ENCODE data around the gene CFAP299.

The CFAP299 gene

GRCh38 chr4:80507507-80507906, 172.0 kb downstream of the CFAP299 start:
- no peak overlapping the region for H2AFZ ChIP-seq (ENCODE audit: low read length)
- peak overlapping the region; percentile 71 for H3K27ac ChIP-seq (ENCODE audit: low read depth, low read length, poor library complexity, severe bottlenecking)
- no peaks in the 10 kb centered on the region for H3K79me2 ChIP-seq (ENCODE audit: insufficient read depth, low read length)
- H3F3A ChIP-seq (ENCODE audit: insufficient read depth, low read length), result no peaks in the 10 kb centered on the region
- H3K4me1 ChIP-seq (ENCODE audit: insufficient read depth, low read length, severe bottlenecking), result peaks cover 42% of the 10 kb centered on the region
- H4K20me1 ChIP-seq (ENCODE audit: insufficient read depth, low read length), result no peaks in the 10 kb centered on the region
- no peaks in the 10 kb centered on the region for H3K27me3 ChIP-seq (ENCODE audit: insufficient read depth, low read length)
- TF ChIP-seq CTCF (IDR thresholded peaks at IDR 0.05; ENCODE audit: low read length), result no peak
- no peak for TF ChIP-seq EZH2 (IDR thresholded peaks at IDR 0.05; ENCODE audit: borderline replicate concordance, low read length)
- H3K9ac ChIP-seq (ENCODE audit: low read length), result no peak overlapping the region
- peaks cover 6% of the 10 kb centered on the region; the same call in 1 of the 2 replicates for H3K36me3 ChIP-seq (ENCODE audit: insufficient read depth, low read length)
- no peaks in the 10 kb centered on the region for H3K9me2 ChIP-seq (ENCODE audit: low read depth, low read length)
- H3K4me3 ChIP-seq (ENCODE audit: low read depth, low read length, poor library complexity, severe bottlenecking), result no peak overlapping the region
- no peaks in the 10 kb centered on the region for H3K9me3 ChIP-seq (ENCODE audit: low read length)
- no peak overlapping the region for H3K4me2 ChIP-seq (ENCODE audit: low read length)

GRCh38 chr4:80515496-80515895, 180.0 kb downstream of the CFAP299 start:
- H3K4me2 ChIP-seq (ENCODE audit: low read length), result no peak overlapping the region
- peaks cover 16% of the 10 kb centered on the region for H3K4me1 ChIP-seq (ENCODE audit: insufficient read depth, low read length, severe bottlenecking)
- TF ChIP-seq EZH2 (IDR thresholded peaks at IDR 0.05; ENCODE audit: borderline replicate concordance, low read length) (no peak), CTCF (IDR thresholded peaks at IDR 0.05; ENCODE audit: low read length) (no peak)
- H3K27ac ChIP-seq (ENCODE audit: low read depth, low read length, poor library complexity, severe bottlenecking), result no peak overlapping the region
- no peaks in the 10 kb centered on the region for H3F3A ChIP-seq (ENCODE audit: insufficient read depth, low read length)
- no peaks in the 10 kb centered on the region for H3K9me2 ChIP-seq (ENCODE audit: low read depth, low read length)
- H2AFZ ChIP-seq (ENCODE audit: low read length), result no peak overlapping the region
- H3K9me3 ChIP-seq (ENCODE audit: low read length), result no peaks in the 10 kb centered on the region
- peaks cover 6% of the 10 kb centered on the region; the same call in 1 of the 2 replicates for H3K36me3 ChIP-seq (ENCODE audit: insufficient read depth, low read length)
- no peak overlapping the region for H3K9ac ChIP-seq (ENCODE audit: low read length)
- no peaks in the 10 kb centered on the region for H3K27me3 ChIP-seq (ENCODE audit: insufficient read depth, low read length)
- H3K4me3 ChIP-seq (ENCODE audit: low read depth, low read length, poor library complexity, severe bottlenecking), result no peak overlapping the region
- no peaks in the 10 kb centered on the region for H3K79me2 ChIP-seq (ENCODE audit: insufficient read depth, low read length)
- H4K20me1 ChIP-seq (ENCODE audit: insufficient read depth, low read length), result no peaks in the 10 kb centered on the region

- peaks cover 30% of the 10 kb centered on the region for H3K4me1 ChIP-seq (ENCODE audit: insufficient read depth, low read length, severe bottlenecking)
- no peaks in the 10 kb centered on the region for H3K9me2 ChIP-seq (ENCODE audit: low read depth, low read length)
- peaks cover 8% of the 10 kb centered on the region; the same call in 1 of the 2 replicates for H3K9me3 ChIP-seq (ENCODE audit: low read length)
- no peaks in the 10 kb centered on the region for H4K20me1 ChIP-seq (ENCODE audit: insufficient read depth, low read length)
- peaks cover 5% of the 10 kb centered on the region; the same call in 1 of the 2 replicates for H3K36me3 ChIP-seq (ENCODE audit: insufficient read depth, low read length)
- H3K27me3 ChIP-seq (ENCODE audit: insufficient read depth, low read length), result no peaks in the 10 kb centered on the region
- peak overlapping the region; percentile 11 for H3K27ac ChIP-seq (ENCODE audit: low read depth, low read length, poor library complexity, severe bottlenecking)
- no peak overlapping the region for H2AFZ ChIP-seq (ENCODE audit: low read length)
- H3F3A ChIP-seq (ENCODE audit: insufficient read depth, low read length), result no peaks in the 10 kb centered on the region
- no peaks in the 10 kb centered on the region for H3K79me2 ChIP-seq (ENCODE audit: insufficient read depth, low read length)
- H3K9ac ChIP-seq (ENCODE audit: low read length), result no peak overlapping the region
- no peak overlapping the region for H3K4me3 ChIP-seq (ENCODE audit: low read depth, low read length, poor library complexity, severe bottlenecking)
- TF ChIP-seq CTCF (IDR thresholded peaks at IDR 0.05; ENCODE audit: low read length) (no peak), EZH2 (IDR thresholded peaks at IDR 0.05; ENCODE audit: borderline replicate concordance, low read length) (no peak)
- H3K4me2 ChIP-seq (ENCODE audit: low read length), result no peak overlapping the region
These were observed 185.9 kb downstream of the CFAP299 start for GRCh38 chr4:80521438-80521837.
